Endodermal cell (in vitro differentiated cells): ENCODE measurements around the gene C2. TPM values are rescaled to one million over a fixed set of nuclear protein-coding genes. Genes with fewer than 3 reads are reported as not detected.

Experiments used
- DNase-seq: peaks from one replicate; pipeline ENCODE4 v3.0.0-alpha.2; 2017
- H3K27ac ChIP-seq: 2 replicates; pipeline ENCODE4 v1.5.1; 2013; ENCODE audit warnings: mild to moderate bottlenecking, low read depth, low read length, moderate library complexity
- H3K27me3 ChIP-seq: 2 replicates; pipeline ENCODE4 v1.6.1; 2013; ENCODE audit warnings: mild to moderate bottlenecking, low read length, moderate library complexity; ENCODE audit not compliant: insufficient read depth, control insufficient read depth, poor library complexity, severe bottlenecking
- H3K36me3 ChIP-seq: 2 replicates; pipeline ENCODE4 v1.7.0; 2013; ENCODE audit warnings: mild to moderate bottlenecking, low read length, moderate library complexity; ENCODE audit not compliant: control insufficient read depth, insufficient read depth
- H3K4me1 ChIP-seq: one replicate; pipeline ENCODE4 v1.7.0; 2013; ENCODE audit warnings: low read length; ENCODE audit not compliant: control insufficient read depth, insufficient read depth
- H3K4me3 ChIP-seq: 2 replicates; pipeline ENCODE4 v1.5.1; 2013; ENCODE audit warnings: mild to moderate bottlenecking, low read length, moderate library complexity
- H3K9ac ChIP-seq: 2 replicates; pipeline ENCODE4 v1.6.1; 2013; ENCODE audit warnings: mild to moderate bottlenecking, low read length, moderate library complexity; ENCODE audit not compliant: poor library complexity, severe bottlenecking; ENCODE audit errors: extremely low read depth
- H3K9me3 ChIP-seq: 2 replicates; pipeline ENCODE4 v1.6.1; 2013; ENCODE audit warnings: mild to moderate bottlenecking, low read length, moderate library complexity; ENCODE audit not compliant: control insufficient read depth
- H3K27ac Mint-ChIP-seq: 2 replicates; pipeline ENCODE4 v1.8.0; 2020; ENCODE audit warnings: mixed read lengths
- H3K27me3 Mint-ChIP-seq: 2 replicates; pipeline ENCODE4 v1.8.0; 2021; ENCODE audit warnings: mild to moderate bottlenecking, mixed read lengths; ENCODE audit not compliant: insufficient read depth
- H3K36me3 Mint-ChIP-seq: 2 replicates; pipeline ENCODE4 v1.8.0; 2020; ENCODE audit warnings: low read depth, mixed read lengths
- H3K4me1 Mint-ChIP-seq: 2 replicates; pipeline ENCODE4 v1.8.0; 2020; ENCODE audit warnings: mixed read lengths
- H3K4me3 Mint-ChIP-seq: 2 replicates; pipeline ENCODE4 v1.8.0; 2020; ENCODE audit warnings: mild to moderate bottlenecking, moderate library complexity, mixed read lengths
- H3K9me3 Mint-ChIP-seq: 2 replicates; pipeline ENCODE4 v1.8.0; 2020; ENCODE audit warnings: mild to moderate bottlenecking, mixed read lengths
- CTCF ChIP-seq: fragments of 200-600 bp; sonication (generic); conservative IDR thresholded peaks from 2 replicates; pipeline ENCODE4 v1.5.0; 2021; ENCODE audit warnings: antibody characterized with exemption, mild to moderate bottlenecking
- WGBS, 2 experiments: methylation state at CpG; one replicate each; pipeline versions ENCODE4 v1.1.5 to v1.1.7; 2013; ENCODE audit warnings: missing lambda C conversion rate in 2 of 2, mixed read lengths in 1 of 2; ENCODE audit not compliant: insufficient coverage in 1 of 2, insufficient read length in 1 of 2; 5-methylcytosine and 5-hydroxymethylcytosine counted together
- total RNA-seq, 2 donors: library from RNA; stranded (reverse); fragmentation: NEBNext Ultra II Directional in 1 of 2; extraction: Animal tissue kit (Norgen Biotek cat#: 25700) in 1 of 2; gene quantifications; 2 replicates in 1 of 2; 3 replicates in 1 of 2; pipeline ENCODE4 v1.2.1, GENCODE V29; 2021

The C2 gene
- total RNA-seq, 2 donors from 2014 or later = 0.29 to 1.0 TPM

- no peak overlapping the region for H3K27ac ChIP-seq
- DNase-seq = no peak
Observed at GRCh38 chr6:31896493-31896855, 31.0 kb upstream of the C2 start.

GRCh38 chr6:31896856-31897611 is 30.5 kb upstream of the C2 start:
- no peak overlapping the region for H3K27ac Mint-ChIP-seq
- Histone ChIP-seq H3K27me3 (no peaks in the 10 kb centered on the region), H3K4me1 (peaks cover 4% of the 10 kb centered on the region), H3K27ac (peak overlapping the region; percentile 60), H3K9ac (peak overlapping the region; percentile 41), H3K36me3 (peaks cover 39% of the 10 kb centered on the region), H3K4me3 (peak overlapping the region; percentile 83), H3K9me3 (no peaks in the 10 kb centered on the region)
- no peak for TF ChIP-seq CTCF
- H3K27me3 Mint-ChIP-seq = no peaks in the 10 kb centered on the region
- H3K9me3 Mint-ChIP-seq = no peaks in the 10 kb centered on the region
- H3K4me1 Mint-ChIP-seq = peaks cover 12% of the 10 kb centered on the region
- WGBS, 2 experiments = 0 to 3% methylated on average over 8 to 52 of the region's 62 CpGs
- no peak for DNase-seq
- H3K4me3 Mint-ChIP-seq = peak overlapping the region; percentile 93
- H3K36me3 Mint-ChIP-seq = peaks cover 31% of the 10 kb centered on the region

More at GRCh38 chr6:31896493-31896855, 31.0 kb upstream of the C2 start:
- WGBS, 2 experiments = 67% methylated on average over 4 of the region's 4 CpGs; no CpG with 5 or more reads in 1 of the 2 experiments
- Mint-ChIP-seq H3K9me3 (no peaks in the 10 kb centered on the region), H3K4me3 (peak overlapping the region; percentile 93), H3K27ac (peak overlapping the region; percentile 55), H3K27me3 (no peaks in the 10 kb centered on the region), H3K4me1 (peaks cover 12% of the 10 kb centered on the region), H3K36me3 (peaks cover 36% of the 10 kb centered on the region)
- H3K9me3 ChIP-seq = no peaks in the 10 kb centered on the region
- TF ChIP-seq CTCF = no peak
- H3K36me3 ChIP-seq = peaks cover 43% of the 10 kb centered on the region
- no peaks in the 10 kb centered on the region for H3K27me3 ChIP-seq
- H3K9ac ChIP-seq = peak overlapping the region; percentile 41
- peaks cover 4% of the 10 kb centered on the region for H3K4me1 ChIP-seq
- H3K4me3 ChIP-seq = peak overlapping the region; percentile 83

- peaks cover 31% of the 10 kb centered on the region for H3K36me3 ChIP-seq
- H3K27ac Mint-ChIP-seq = peak within 1 kb of the TSS; percentile 93
- H3K9me3 ChIP-seq = no peaks in the 10 kb centered on the region
- TF ChIP-seq CTCF = no peak
- WGBS, 2 experiments = 0 to 1% methylated on average over 29 to 49 of the region's 49 CpGs
- H3K9me3 Mint-ChIP-seq = no peaks in the 10 kb centered on the region
- peak within 1 kb of the TSS; percentile 70 for H3K9ac ChIP-seq
- no peaks in the 10 kb centered on the region for H3K27me3 ChIP-seq
- H3K4me1 Mint-ChIP-seq = peaks cover 16% of the 10 kb centered on the region
- peak within 1 kb of the TSS; percentile 88 for H3K4me3 ChIP-seq
- peak; percentile 94 for DNase-seq
- peaks cover 24% of the 10 kb centered on the region for H3K36me3 Mint-ChIP-seq
- peaks cover 4% of the 10 kb centered on the region for H3K4me1 ChIP-seq
- H3K4me3 Mint-ChIP-seq = peak within 1 kb of the TSS; percentile 93
- H3K27me3 Mint-ChIP-seq = no peaks in the 10 kb centered on the region
- peak within 1 kb of the TSS; percentile 60 for H3K27ac ChIP-seq
Observed at GRCh38 chr6:31897612-31898382, 29.7 kb upstream of the C2 start, which contains the start of gene EHMT2. TSS of gene EHMT2 (minus strand) at chr6:31897698. CDS start at chr6:31897677, 21 bp downstream.
